Thyroid gland (tissue), 4 donors: Measurements from ENCODE around the gene TECPR2. TPM values are rescaled to one million over a fixed set of nuclear protein-coding genes. Genes with fewer than 3 reads are reported as not detected.

Experiments used
- DNase-seq, 2 donors: peaks; one replicate each; pipeline ENCODE4 v3.0.0-alpha.2; 2019
- H3K27ac ChIP-seq, 3 donors: fragments of 200-600 bp; sonication (generic); 1 replicate in 2 of 3; 2 replicates in 1 of 3; pipeline ENCODE4 v1.5.1; 2016 to 2019; ENCODE audit warnings: mild to moderate bottlenecking in 1 of 3, moderate library complexity in 1 of 3
- H3K27me3 ChIP-seq: fragments of 200-600 bp; sonication (generic); one replicate; pipeline ENCODE4 v1.5.1; 2019
- H3K36me3 ChIP-seq, 2 donors: fragments of 200-600 bp; sonication (generic); one replicate each; pipeline ENCODE4 v1.5.1; 2016 to 2019
- H3K4me1 ChIP-seq, 2 donors: fragments of 200-600 bp; sonication (generic); one replicate each; pipeline ENCODE4 v1.5.1; 2017 to 2019
- H3K4me3 ChIP-seq, 3 donors: fragments of 200-600 bp; sonication (generic); replicated peaks in 1 of 3; 1 replicate in 2 of 3; 2 replicates in 1 of 3; pipeline ENCODE4 v1.5.1; 2016; ENCODE audit warnings: mild to moderate bottlenecking in 1 of 3
- H3K9me3 ChIP-seq: fragments of 200-600 bp; sonication (generic); one replicate; pipeline ENCODE4 v1.5.1; 2017
- POLR2A ChIP-seq, 2 donors: fragments of 450-650 bp; IDR thresholded peaks; one replicate each; pipeline ENCODE4 v1.6.1; 2017; ENCODE audit warnings: antibody characterized with exemption in 2 of 2, mild to moderate bottlenecking in 2 of 2, moderate library complexity in 1 of 2
- WGBS, 2 donors: methylation state at CpG; one replicate each; pipeline ENCODE4 v1.1.5; 2017; 5-methylcytosine and 5-hydroxymethylcytosine counted together
- intact Hi-C: fragments of 100-400 bp; cut with DNase I; formaldehyde crosslinking; loops from one replicate; pipeline ENCODE4 v1.15.1; 2023
- total RNA-seq, 4 donors: library from RNA; depleted of rRNA; stranded (reverse); fragments of >200 nt; gene quantifications; one replicate each; pipeline ENCODE4 v1.2.3, GENCODE V29; 2016
- TF ChIP-seq, protein P1 (sequence below), 6 experiments: fragments of 200-600 bp in 3 of 6; fragments of 450-650 bp in 3 of 6; sonication (generic) in 3 of 6; IDR thresholded peaks; one replicate each; pipeline ENCODE4 v1.5.1; 2016 to 2019; ENCODE audit warnings: antibody characterized with exemption in 6 of 6, mild to moderate bottlenecking in 2 of 6, inconsistent platforms in 1 of 6, moderate library complexity in 1 of 6

The TECPR2 gene
- total RNA-seq, 4 donors from 2014 or later, result 11.8 to 23.8 (median 19.0) TPM

DNA sequence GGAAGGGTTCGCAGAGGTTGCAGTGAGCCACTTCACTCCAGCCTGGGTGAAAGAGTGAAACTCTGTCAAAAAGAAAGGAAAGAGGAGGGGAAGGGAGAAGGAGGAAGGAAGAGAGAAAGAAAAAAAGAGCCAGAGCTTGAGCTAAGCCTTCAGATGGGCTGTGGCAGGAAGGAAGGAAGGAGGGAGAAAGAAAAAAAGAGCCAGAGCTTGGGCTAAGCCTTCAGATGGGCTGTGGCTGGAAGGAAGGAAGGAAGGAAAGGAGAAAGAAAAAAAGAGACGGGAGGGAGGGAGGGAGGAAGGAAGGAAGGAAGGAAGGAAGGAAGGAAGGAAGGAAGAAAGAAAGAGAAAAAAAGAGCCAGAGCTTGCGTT lies 160.4 kb downstream of the TECPR2 start:
- Histone ChIP-seq H3K4me3 (no peak overlapping the region), H3K27me3 (no peaks in the 10 kb centered on the region), H3K4me1 (peaks cover 5% of the 10 kb centered on the region in 2 donors), H3K36me3 (no peaks in the 10 kb centered on the region), H3K27ac (no peak overlapping the region), H3K9me3 (no peaks in the 10 kb centered on the region)
- no peak for DNase-seq
- TF ChIP-seq POLR2A (IDR thresholded peaks at IDR 0.05), result no peak
- TF ChIP-seq, protein P1, sequence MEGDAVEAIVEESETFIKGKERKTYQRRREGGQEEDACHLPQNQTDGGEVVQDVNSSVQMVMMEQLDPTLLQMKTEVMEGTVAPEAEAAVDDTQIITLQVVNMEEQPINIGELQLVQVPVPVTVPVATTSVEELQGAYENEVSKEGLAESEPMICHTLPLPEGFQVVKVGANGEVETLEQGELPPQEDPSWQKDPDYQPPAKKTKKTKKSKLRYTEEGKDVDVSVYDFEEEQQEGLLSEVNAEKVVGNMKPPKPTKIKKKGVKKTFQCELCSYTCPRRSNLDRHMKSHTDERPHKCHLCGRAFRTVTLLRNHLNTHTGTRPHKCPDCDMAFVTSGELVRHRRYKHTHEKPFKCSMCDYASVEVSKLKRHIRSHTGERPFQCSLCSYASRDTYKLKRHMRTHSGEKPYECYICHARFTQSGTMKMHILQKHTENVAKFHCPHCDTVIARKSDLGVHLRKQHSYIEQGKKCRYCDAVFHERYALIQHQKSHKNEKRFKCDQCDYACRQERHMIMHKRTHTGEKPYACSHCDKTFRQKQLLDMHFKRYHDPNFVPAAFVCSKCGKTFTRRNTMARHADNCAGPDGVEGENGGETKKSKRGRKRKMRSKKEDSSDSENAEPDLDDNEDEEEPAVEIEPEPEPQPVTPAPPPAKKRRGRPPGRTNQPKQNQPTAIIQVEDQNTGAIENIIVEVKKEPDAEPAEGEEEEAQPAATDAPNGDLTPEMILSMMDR (IDR thresholded peaks at IDR 0.05), result no peak
- intact Hi-C loops, result loop anchor here (5.0 kb wide), 1 partner anchor 64 kb away; no protein-coding TSS in a partner anchor
- WGBS, 2 donors, result 75 to 79% methylated on average over 3 of the region's 3 CpGs

DNA sequence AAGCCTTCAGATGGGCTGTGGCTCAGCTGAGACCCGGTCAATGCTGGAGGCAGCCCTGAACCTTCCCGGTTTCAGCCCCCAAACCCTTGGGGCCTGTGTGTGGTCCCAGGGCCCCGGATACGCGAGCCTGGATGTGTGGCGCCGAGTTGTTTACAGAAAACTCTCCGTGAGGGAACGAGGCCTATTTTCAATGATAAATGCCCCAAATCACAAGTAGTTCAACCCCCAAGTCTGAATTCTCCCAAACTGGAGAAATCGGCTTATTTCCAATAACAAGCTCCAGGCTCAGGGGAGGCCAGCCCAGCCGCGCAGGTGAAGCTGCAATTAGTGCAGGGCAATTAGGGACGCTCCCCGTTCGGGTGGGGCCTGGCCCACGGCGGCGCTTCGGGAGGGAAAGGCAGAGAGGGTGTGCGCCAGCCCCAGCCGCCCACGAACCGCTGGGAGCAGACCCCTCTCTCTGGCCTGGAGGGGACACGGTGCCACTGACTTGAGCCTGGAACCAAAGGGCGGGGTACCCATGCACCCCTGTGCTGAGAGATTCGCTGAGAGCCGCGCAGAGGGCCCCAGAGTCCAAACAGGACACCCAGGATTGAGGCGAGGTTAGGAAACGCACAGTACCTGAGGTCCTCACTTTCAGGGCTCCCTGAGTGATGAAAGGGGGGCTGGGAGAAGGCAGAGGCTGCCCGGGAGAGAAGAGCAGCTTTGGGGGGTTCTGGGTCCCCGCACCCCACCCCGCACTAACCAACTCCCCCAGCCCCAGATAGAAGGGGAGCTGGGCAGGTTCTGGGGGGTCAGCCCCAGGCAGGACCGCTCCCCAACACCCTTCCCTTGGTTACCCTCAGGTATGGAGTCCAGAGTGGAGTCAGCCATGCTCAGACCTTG lies 161.1 kb downstream of the TECPR2 start:
- Histone ChIP-seq H3K27me3 (no peaks in the 10 kb centered on the region), H3K9me3 (no peaks in the 10 kb centered on the region), H3K4me1 (peaks cover 5% of the 10 kb centered on the region in 2 donors), H3K27ac (peak overlapping the region in 1 of 3 donors; percentile 63), H3K4me3 (no peak overlapping the region), H3K36me3 (no peaks in the 10 kb centered on the region)
- TF ChIP-seq, protein P1 (IDR thresholded peaks at IDR 0.05), result no peak
- no peak for TF ChIP-seq POLR2A (IDR thresholded peaks at IDR 0.05)
- no peak for DNase-seq
- 46 to 67% methylated on average over 18 to 31 of the region's 34 CpGs for WGBS, 2 donors
- intact Hi-C loops, result loop anchor here (5.0 kb wide), 1 partner anchor 63 kb away; no protein-coding TSS in a partner anchor

DNA sequence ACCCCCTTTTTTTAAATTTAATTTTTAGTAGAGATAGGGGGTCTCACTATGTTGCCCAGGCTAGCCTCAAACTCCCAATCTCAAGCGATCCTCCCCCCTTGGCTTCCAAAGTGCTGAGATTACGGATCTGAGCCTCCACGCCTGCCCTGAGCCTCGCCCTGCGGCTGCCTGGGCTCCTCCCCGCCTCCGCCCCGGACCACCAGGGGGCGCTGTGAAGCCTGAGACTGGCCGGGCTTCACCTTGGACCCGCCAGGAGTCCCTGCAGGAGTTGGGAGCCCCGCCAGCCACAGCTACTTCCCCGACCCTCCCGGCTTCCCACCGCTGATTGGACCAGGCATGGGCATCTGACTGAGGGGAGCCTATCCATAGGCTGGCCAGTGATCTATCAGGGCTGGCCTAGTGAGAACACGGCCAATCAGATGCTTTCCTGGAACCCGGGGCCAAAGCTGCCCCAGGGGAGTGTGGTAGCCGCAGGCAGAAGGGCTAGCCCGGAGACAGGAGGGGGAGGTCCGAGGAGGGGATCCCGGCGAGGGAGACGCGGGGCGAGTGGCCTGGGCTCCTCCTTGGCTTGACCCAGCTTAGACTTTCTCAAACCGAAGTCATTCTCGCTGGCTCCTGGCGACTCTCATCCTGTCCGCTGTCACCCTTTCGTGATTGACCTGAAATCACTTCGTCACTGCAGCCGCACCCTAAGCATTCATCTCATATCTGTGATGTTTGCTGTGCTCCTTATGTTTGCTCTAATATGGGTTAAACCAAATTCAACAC lies 161.9 kb downstream of the TECPR2 start:
- H3K36me3 ChIP-seq, result no peaks in the 10 kb centered on the region
- peak; percentile 100 for DNase-seq
- H3K4me1 ChIP-seq, result peaks cover 5% of the 10 kb centered on the region in 2 donors
- peak overlapping the region; percentile 63 to 83 (median 83) for H3K27ac ChIP-seq
- H3K27me3 ChIP-seq, result no peaks in the 10 kb centered on the region
- no peaks in the 10 kb centered on the region for H3K9me3 ChIP-seq
- intact Hi-C loops, result loop anchor here (5.0 kb wide), 1 partner anchor 63 kb away; no protein-coding TSS in a partner anchor
- peak in 1 of 2 donors; percentile 75 for TF ChIP-seq POLR2A (IDR thresholded peaks at IDR 0.05)
- TF ChIP-seq, protein P1 (IDR thresholded peaks at IDR 0.05), result peak; percentile 94 to 100 (median 98)
- H3K4me3 ChIP-seq, result peak overlapping the region; percentile 14 to 70 (median 36)
- WGBS, 2 donors, result 0 to 2% methylated on average over 20 of the region's 32 CpGs

DNA sequence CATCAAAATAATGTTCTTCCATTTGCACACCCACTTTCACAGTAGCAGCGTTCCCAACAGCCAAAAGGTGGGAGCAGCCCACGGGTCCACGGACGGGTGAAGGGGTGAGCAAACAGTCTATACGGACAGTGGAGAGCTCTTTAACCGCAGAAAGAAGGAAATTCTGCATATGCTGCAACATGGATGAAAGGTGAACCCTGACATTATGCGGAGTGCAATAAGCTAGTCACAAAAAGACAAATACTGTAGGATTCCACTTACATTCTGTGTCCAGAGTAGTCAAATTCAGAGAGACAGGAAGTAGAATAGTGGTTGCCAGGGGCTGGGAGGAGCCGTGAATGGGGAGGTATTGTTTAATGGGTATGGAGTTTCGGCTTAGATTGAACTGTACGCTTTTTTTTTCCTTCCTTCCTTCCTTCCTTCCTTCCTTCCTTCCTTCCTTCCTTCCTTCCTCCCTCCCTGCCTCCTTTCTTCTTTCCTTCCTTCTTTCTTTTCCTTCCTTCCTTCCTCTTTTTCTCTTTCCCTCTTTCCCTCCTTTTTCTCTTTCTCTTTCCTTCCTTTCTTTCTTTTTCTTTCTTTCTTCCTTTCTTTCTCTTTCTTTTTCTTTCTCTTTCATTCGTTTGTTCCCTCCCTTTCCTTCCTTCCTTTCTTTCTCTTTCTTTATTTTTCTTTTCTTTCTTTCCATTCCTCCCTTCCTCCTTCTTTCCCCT lies 162.6 kb downstream of the TECPR2 start:
- intact Hi-C loops, result no loop called here
- DNase-seq, result peak; percentile 44 to 58
- peak overlapping the region; percentile 63 to 83 (median 83) for H3K27ac ChIP-seq
- H3K36me3 ChIP-seq, result no peaks in the 10 kb centered on the region
- WGBS, 2 donors, result 4 to 7% methylated on average over 11 of the region's 11 CpGs
- no peak for TF ChIP-seq POLR2A (IDR thresholded peaks at IDR 0.05)
- TF ChIP-seq, protein P1 (IDR thresholded peaks at IDR 0.05), result no peak
- H3K4me3 ChIP-seq, result peak overlapping the region; percentile 14 to 70 (median 36)
- no peaks in the 10 kb centered on the region for H3K27me3 ChIP-seq
- H3K4me1 ChIP-seq, result peaks cover 5 to 7% of the 10 kb centered on the region in 2 donors
- no peaks in the 10 kb centered on the region for H3K9me3 ChIP-seq
